ENCODE data around the gene JPH3.

GRCh38 chr16:87618216-87618615 is 15.9 kb downstream of the JPH3 start:
- TF ChIP-seq GATA3 (IDR thresholded peaks at IDR 0.05; ENCODE audit: low read depth, low read length) (no peak), GATA2 (IDR thresholded peaks at IDR 0.05; ENCODE audit: low read depth, low read length) (no peak)

All from SH-SY5Y (cell line).